Lung (tissue), 12 donors: Measurements from ENCODE around the gene CORO1A. TPM values are rescaled to one million over a fixed set of nuclear protein-coding genes. Genes with fewer than 3 reads are reported as not detected.

Source experiments
- ATAC-seq: fragments of 200-7000 bp; cut with Tn5 transposase; one replicate; pipeline ENCODE4 v1.9.1; 2020; ENCODE audit warnings: moderate number of reproducible peaks; ENCODE audit not compliant: insufficient read depth, low FRiP score
- DNase-seq, 3 donors: peaks; one replicate each; pipeline ENCODE4 v3.0.0-alpha.2; 2013 to 2017
- H3K27ac ChIP-seq, 2 donors: one replicate each; pipeline ENCODE4 v1.5.1; 2013; ENCODE audit warnings: mild to moderate bottlenecking in 2 of 2, moderate library complexity in 2 of 2, control low read depth in 1 of 2, inconsistent platforms in 1 of 2, low read depth in 1 of 2, low read length in 1 of 2
- H3K27me3 ChIP-seq, 3 donors: one replicate each; pipeline ENCODE4 v1.5.1; 2013; ENCODE audit warnings: low read length in 2 of 3; ENCODE audit not compliant: control insufficient read depth in 3 of 3, insufficient read depth in 3 of 3
- H3K36me3 ChIP-seq, 4 donors: one replicate each; pipeline ENCODE4 v1.5.1; 2013; ENCODE audit warnings: low read length in 4 of 4, mild to moderate bottlenecking in 1 of 4, moderate library complexity in 1 of 4; ENCODE audit not compliant: control insufficient read depth in 4 of 4, insufficient read depth in 4 of 4
- H3K4me1 ChIP-seq, 5 donors: one replicate each; pipeline ENCODE4 v1.5.1; 2013; ENCODE audit warnings: low read length in 5 of 5, mild to moderate bottlenecking in 2 of 5, moderate library complexity in 1 of 5; ENCODE audit not compliant: control insufficient read depth in 5 of 5, insufficient read depth in 5 of 5
- H3K4me3 ChIP-seq: one replicate; pipeline ENCODE4 v1.5.1; 2013; ENCODE audit warnings: mild to moderate bottlenecking, control low read depth, moderate library complexity
- H3K9ac ChIP-seq, 2 donors: one replicate each; pipeline ENCODE4 v1.5.1; 2013; ENCODE audit warnings: low read length in 2 of 2, control low read depth in 1 of 2; ENCODE audit not compliant: insufficient read depth in 1 of 2
- H3K9me3 ChIP-seq, 4 donors: one replicate each; pipeline ENCODE4 v1.5.1; 2013; ENCODE audit warnings: low read length in 3 of 4, mild to moderate bottlenecking in 1 of 4, moderate library complexity in 1 of 4; ENCODE audit not compliant: control insufficient read depth in 4 of 4, insufficient read depth in 3 of 4
- WGBS, 2 donors: extraction: QIAGEN DNeasy Blood & Tissue Kit; methylation state at CpG; one replicate each; pipeline ENCODE4 v1.1.7; 2013; 5-methylcytosine and 5-hydroxymethylcytosine counted together
- polyA plus RNA-seq, 2 donors: library from polyadenylated mRNA; stranded (reverse); fragments of 200-250 nt; gene quantifications; one replicate each; pipeline ENCODE4 v1.2.1, GENCODE V29; 2013
- total RNA-seq, 2 donors: library from RNA; depleted of rRNA in 1 of 2; stranded (reverse); fragments of >200 nt in 1 of 2; gene quantifications; one replicate each; pipeline ENCODE4 v1.2.1, GENCODE V29; 2014 to 2021
- TF ChIP-seq, protein P1 (sequence below): IDR thresholded peaks from 2 replicates; pipeline ENCODE4 v1.5.1; 2012; ENCODE audit warnings: mild to moderate bottlenecking; ENCODE audit errors: control extremely low read depth, extremely low read depth
- donor health status: control.
- donor health status: control.
- donor health status: Bipolar disorder and iron deficiency.
- donor health status: healthy.
- donor health status: DM: yes; HTN: yes; CAD: no.

CORO1A gene
- total and polyA plus RNA-seq, 4 donors, result 41.8 to 419 (median 95.5) TPM

DNA sequence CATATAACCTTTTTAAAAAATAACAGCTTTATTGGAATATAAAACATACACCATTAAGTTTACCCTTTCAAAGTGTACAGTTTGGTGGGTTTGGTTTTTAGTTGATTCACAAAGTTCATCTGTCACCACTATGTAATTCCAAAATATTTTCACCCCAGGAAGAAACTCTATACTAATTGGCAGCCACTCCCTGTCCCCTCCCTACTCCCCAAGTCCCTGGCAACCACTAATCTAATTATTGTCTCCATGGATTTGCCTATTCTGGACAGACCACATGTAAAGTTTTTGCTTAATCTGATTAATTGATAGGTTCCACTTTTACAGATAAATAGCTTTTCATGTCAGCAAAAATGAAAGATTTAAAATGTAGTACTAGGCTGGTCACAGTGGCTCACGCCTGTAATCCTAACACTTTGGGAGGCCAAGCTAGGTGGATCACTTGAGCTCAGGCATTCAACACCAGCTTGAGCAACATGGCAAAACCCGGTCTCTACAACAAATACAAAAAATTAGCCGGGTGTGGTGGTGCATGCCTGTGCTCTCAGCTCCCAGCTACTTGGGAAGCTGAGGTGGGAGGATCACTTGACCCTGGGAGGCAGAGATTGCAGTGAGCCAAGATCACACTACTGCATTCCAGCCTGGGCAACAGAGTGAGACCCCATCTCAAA, 35.4 kb upstream of the CORO1A start:
- no peak for DNase-seq
- no peak overlapping the region for H3K9ac ChIP-seq
- no peak overlapping the region for H3K4me3 ChIP-seq
- TF ChIP-seq, protein P1, sequence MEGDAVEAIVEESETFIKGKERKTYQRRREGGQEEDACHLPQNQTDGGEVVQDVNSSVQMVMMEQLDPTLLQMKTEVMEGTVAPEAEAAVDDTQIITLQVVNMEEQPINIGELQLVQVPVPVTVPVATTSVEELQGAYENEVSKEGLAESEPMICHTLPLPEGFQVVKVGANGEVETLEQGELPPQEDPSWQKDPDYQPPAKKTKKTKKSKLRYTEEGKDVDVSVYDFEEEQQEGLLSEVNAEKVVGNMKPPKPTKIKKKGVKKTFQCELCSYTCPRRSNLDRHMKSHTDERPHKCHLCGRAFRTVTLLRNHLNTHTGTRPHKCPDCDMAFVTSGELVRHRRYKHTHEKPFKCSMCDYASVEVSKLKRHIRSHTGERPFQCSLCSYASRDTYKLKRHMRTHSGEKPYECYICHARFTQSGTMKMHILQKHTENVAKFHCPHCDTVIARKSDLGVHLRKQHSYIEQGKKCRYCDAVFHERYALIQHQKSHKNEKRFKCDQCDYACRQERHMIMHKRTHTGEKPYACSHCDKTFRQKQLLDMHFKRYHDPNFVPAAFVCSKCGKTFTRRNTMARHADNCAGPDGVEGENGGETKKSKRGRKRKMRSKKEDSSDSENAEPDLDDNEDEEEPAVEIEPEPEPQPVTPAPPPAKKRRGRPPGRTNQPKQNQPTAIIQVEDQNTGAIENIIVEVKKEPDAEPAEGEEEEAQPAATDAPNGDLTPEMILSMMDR, result no peak
- no peak for ATAC-seq
- no peaks in the 10 kb centered on the region for H3K9me3 ChIP-seq
- no peaks in the 10 kb centered on the region for H3K27me3 ChIP-seq
- no peaks in the 10 kb centered on the region for H3K36me3 ChIP-seq
- H3K4me1 ChIP-seq, result no peaks in the 10 kb centered on the region
- 87 to 89% methylated on average over 3 of the region's 3 CpGs for WGBS, 2 donors
- no peak overlapping the region for H3K27ac ChIP-seq

DNA sequence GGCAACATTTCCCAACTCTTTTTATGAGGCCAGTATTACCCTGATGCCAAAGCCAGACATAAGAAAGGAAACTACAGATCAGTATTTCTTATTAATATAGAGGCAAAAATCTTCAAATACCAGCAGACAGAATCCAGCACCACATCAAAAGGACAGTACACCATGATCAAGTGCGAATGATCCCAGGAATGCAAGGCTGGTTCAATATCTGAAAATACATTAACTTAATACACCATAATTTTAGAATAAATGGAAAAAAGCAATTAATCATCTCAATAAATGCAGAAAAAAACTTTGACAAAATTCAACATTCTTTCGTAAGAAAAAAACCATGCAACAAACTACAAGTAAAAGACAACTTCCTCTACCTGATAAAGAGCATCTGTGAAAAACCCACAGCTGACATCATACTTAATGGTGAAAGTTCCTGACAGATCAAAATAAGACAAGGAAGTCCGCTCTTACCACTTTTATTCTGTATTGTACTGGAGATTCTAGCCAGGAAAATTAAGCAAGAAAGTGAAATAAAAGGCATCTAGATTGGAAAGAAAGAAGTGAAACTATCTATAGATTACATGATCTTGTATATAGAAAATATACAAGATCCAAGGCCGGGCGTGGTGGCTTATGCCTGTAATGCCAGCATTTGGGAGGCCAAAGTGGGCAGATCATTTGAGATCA, 34.0 kb upstream of the CORO1A start:
- DNase-seq (no peak), ATAC-seq (no peak)
- no peak overlapping the region for H3K27ac ChIP-seq
- no peaks in the 10 kb centered on the region for H3K27me3 ChIP-seq
- H3K4me3 ChIP-seq, result no peak overlapping the region
- no peaks in the 10 kb centered on the region for H3K4me1 ChIP-seq
- no peaks in the 10 kb centered on the region for H3K36me3 ChIP-seq
- H3K9ac ChIP-seq, result no peak overlapping the region
- no peaks in the 10 kb centered on the region for H3K9me3 ChIP-seq
- TF ChIP-seq, protein P1, result no peak
- WGBS, 2 donors, result 58 to 83% methylated on average over 5 of the region's 5 CpGs

DNA sequence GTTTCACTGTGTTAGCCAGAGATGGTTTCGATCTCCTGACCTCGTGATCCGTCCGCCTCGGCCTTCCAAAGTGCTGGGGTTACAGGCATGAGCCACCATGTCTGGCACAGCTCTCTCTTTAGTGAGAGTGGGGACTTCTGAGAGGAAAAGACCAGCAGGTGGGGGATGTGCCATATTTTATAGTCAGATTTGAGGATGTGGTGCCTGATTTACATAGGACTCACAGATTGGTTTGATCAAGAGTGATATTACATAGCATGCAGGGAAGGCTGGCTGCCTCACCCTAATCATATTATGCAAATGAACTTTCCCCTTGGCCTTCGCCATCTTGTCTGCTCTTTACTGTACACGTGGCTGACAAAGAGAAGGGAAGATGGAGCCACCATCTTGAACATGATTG, 32.3 kb upstream of the CORO1A start:
- Histone ChIP-seq H3K36me3 (no peaks in the 10 kb centered on the region), H3K4me3 (no peak overlapping the region), H3K9me3 (no peaks in the 10 kb centered on the region), H3K9ac (no peak overlapping the region), H3K27ac (no peak overlapping the region), H3K4me1 (no peaks in the 10 kb centered on the region), H3K27me3 (no peaks in the 10 kb centered on the region)
- TF ChIP-seq, protein P1, result no peak
- 89 to 94% methylated on average over 7 of the region's 7 CpGs for WGBS, 2 donors
- ATAC-seq (no peak), DNase-seq (no peak)

DNA sequence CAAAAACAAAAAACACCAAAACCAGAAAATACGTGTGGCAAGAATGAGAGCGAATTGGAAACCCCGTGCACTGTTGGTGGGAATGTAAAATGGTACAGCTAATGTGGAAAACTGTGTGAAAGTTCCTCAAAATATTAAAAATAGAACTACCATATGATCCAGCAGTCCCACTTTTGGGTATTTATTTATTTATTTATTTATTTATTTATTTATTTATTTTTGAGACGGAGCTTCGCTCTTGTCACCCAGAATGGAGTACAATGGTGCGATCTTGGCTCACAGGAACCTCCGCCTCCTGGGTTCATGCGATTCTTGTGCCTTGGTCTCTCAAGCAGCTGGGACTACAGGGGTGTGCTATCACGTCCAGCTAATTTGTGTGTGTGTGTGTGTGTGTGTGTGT, 30.9 kb upstream of the CORO1A start:
- Histone ChIP-seq H3K4me3 (no peak overlapping the region), H3K27me3 (no peaks in the 10 kb centered on the region), H3K9me3 (no peaks in the 10 kb centered on the region), H3K27ac (no peak overlapping the region), H3K9ac (no peak overlapping the region), H3K4me1 (no peaks in the 10 kb centered on the region), H3K36me3 (no peaks in the 10 kb centered on the region)
- WGBS, 2 donors, result 97 to 98% methylated on average over 9 of the region's 9 CpGs
- no peak for DNase-seq
- TF ChIP-seq, protein P1, result no peak
- ATAC-seq, result no peak
